ENCODE measurements around the gene ADCY2. TPM values are rescaled to one million over a fixed set of nuclear protein-coding genes. Genes with fewer than 3 reads are reported as not detected.
A peak's percentile ranks its signal among the peaks of the same experiment; 100 is the strongest.

ADCY2 gene
- total and polyA plus RNA-seq, 2 experiments from 2014 or later: 23.8 to 74.9 TPM

DNA sequence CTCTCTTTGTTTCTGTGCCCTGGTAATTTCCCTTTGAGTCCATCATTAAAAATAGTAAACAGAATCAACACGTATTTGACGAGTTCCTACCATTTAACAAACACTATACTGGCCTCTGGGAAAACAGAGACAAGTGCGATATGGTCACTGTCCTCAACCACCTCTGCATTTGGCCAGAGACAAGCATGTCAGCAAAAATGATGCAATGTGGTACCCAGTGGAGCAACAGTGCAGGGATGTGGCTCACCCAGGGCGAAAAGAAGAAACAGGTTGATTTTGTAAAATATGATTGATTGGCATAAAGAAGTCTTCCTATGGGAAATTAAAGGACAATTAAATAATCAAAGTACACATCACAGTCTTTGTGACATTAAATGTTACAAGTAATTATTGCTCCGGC lies 355.9 kb downstream of the ADCY2 start (continued):
- TF ChIP-seq, protein P1, sequence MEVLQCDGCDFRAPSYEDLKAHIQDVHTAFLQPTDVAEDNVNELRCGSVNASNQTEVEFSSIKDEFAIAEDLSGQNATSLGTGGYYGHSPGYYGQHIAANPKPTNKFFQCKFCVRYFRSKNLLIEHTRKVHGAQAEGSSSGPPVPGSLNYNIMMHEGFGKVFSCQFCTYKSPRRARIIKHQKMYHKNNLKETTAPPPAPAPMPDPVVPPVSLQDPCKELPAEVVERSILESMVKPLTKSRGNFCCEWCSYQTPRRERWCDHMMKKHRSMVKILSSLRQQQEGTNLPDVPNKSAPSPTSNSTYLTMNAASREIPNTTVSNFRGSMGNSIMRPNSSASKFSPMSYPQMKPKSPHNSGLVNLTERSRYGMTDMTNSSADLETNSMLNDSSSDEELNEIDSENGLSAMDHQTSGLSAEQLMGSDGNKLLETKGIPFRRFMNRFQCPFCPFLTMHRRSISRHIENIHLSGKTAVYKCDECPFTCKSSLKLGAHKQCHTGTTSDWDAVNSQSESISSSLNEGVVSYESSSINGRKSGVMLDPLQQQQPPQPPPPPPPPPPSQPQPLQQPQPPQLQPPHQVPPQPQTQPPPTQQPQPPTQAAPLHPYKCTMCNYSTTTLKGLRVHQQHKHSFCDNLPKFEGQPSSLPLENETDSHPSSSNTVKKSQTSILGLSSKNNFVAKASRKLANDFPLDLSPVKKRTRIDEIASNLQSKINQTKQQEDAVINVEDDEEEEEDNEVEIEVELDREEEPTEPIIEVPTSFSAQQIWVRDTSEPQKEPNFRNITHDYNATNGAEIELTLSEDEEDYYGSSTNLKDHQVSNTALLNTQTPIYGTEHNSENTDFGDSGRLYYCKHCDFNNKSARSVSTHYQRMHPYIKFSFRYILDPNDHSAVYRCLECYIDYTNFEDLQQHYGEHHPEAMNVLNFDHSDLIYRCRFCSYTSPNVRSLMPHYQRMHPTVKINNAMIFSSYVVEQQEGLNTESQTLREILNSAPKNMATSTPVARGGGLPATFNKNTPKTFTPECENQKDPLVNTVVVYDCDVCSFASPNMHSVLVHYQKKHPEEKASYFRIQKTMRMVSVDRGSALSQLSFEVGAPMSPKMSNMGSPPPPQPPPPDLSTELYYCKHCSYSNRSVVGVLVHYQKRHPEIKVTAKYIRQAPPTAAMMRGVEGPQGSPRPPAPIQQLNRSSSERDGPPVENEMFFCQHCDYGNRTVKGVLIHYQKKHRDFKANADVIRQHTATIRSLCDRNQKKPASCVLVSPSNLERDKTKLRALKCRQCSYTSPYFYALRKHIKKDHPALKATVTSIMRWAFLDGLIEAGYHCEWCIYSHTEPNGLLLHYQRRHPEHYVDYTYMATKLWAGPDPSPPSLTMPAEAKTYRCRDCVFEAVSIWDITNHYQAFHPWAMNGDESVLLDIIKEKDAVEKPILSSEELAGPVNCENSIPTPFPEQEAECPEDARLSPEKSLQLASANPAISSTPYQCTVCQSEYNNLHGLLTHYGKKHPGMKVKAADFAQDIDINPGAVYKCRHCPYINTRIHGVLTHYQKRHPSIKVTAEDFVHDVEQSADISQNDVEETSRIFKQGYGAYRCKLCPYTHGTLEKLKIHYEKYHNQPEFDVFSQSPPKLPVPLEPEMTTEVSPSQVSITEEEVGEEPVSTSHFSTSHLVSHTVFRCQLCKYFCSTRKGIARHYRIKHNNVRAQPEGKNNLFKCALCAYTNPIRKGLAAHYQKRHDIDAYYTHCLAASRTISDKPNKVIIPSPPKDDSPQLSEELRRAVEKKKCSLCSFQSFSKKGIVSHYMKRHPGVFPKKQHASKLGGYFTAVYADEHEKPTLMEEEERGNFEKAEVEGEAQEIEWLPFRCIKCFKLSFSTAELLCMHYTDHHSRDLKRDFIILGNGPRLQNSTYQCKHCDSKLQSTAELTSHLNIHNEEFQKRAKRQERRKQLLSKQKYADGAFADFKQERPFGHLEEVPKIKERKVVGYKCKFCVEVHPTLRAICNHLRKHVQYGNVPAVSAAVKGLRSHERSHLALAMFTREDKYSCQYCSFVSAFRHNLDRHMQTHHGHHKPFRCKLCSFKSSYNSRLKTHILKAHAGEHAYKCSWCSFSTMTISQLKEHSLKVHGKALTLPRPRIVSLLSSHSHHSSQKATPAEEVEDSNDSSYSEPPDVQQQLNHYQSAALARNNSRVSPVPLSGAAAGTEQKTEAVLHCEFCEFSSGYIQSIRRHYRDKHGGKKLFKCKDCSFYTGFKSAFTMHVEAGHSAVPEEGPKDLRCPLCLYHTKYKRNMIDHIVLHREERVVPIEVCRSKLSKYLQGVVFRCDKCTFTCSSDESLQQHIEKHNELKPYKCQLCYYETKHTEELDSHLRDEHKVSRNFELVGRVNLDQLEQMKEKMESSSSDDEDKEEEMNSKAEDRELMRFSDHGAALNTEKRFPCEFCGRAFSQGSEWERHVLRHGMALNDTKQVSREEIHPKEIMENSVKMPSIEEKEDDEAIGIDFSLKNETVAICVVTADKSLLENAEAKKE (CRISPR knock-in tag; IDR thresholded peaks at IDR 0.05): no peak
- TF ChIP-seq EZH2 (IDR thresholded peaks at IDR 0.05; ENCODE audit: low read depth, unreplicated experiment) (no peak), STAT1 (IDR thresholded peaks at IDR 0.05; ENCODE audit: unreplicated experiment) (no peak)
- TF ChIP-seq, protein P2, sequence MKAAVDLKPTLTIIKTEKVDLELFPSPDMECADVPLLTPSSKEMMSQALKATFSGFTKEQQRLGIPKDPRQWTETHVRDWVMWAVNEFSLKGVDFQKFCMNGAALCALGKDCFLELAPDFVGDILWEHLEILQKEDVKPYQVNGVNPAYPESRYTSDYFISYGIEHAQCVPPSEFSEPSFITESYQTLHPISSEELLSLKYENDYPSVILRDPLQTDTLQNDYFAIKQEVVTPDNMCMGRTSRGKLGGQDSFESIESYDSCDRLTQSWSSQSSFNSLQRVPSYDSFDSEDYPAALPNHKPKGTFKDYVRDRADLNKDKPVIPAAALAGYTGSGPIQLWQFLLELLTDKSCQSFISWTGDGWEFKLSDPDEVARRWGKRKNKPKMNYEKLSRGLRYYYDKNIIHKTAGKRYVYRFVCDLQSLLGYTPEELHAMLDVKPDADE (IDR thresholded peaks at IDR 0.05): no peak

DNA sequence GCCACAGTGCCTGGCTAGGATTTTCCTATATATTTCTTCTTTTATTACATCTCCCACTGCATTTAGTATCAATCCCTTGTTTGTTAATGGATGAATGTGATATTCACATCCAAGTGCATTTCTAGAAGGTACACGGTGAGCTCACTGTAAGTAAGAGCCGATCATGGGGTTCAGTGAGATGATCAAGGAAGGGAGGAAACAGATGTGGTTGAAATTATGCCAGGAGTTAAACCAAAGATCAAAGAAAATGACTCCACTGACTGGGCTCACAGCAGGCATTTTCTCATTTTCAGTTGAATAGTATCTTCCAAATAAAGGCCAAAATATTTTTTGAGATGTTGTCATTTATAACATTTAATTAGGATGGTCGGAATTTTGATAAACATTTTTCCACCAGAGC lies 357.2 kb downstream of the ADCY2 start:
- Histone ChIP-seq H3K4me2 (no peak overlapping the region), H3K36me3 (ENCODE audit: insufficient read depth) (peaks cover 23% of the 10 kb centered on the region; the same call in 1 of the 2 replicates), H2AFZ (no peak overlapping the region), H3K27ac (ENCODE audit: low read depth) (peak overlapping the region; percentile 68; the same call in 1 of the 2 replicates), H3K9me2 (ENCODE audit: insufficient read depth) (no peaks in the 10 kb centered on the region), H3K27me3 (ENCODE audit: insufficient read depth) (no peaks in the 10 kb centered on the region), H3F3A (replicated peaks; ENCODE audit: low read depth) (no peaks in the 10 kb centered on the region), H4K20me1 (replicated peaks; ENCODE audit: insufficient read depth) (no peaks in the 10 kb centered on the region; the same call in none of the 2 replicates), H3K4me3 (no peak overlapping the region), H3K4me1 (ENCODE audit: insufficient read depth) (no peaks in the 10 kb centered on the region), H3K79me2 (replicated peaks; ENCODE audit: insufficient read depth) (no peaks in the 10 kb centered on the region)
- no peak overlapping the region for H3K4me3 Mint-ChIP-seq
- H3K36me3 Mint-ChIP-seq (ENCODE audit: low read depth): peaks cover 27% of the 10 kb centered on the region
- peaks cover 6% of the 10 kb centered on the region for H3K27me3 Mint-ChIP-seq (ENCODE audit: insufficient read depth, low read depth, poor library complexity)
- DNase-seq (ENCODE audit: low spot score): no peak
- peaks cover 22% of the 10 kb centered on the region for H3K4me1 Mint-ChIP-seq
- H3K27ac Mint-ChIP-seq: no peak overlapping the region
- no peaks in the 10 kb centered on the region for H3K9me3 Mint-ChIP-seq
- ATAC-seq: no peak
- TF ChIP-seq ZNF114 (CRISPR knock-in tag; IDR thresholded peaks at IDR 0.05): no peak
- TF ChIP-seq POLR2AphosphoS5 (IDR thresholded peaks at IDR 0.05; ENCODE audit: low read depth): no peak
- TF ChIP-seq JUNB (IDR thresholded peaks at IDR 0.05; ENCODE audit: unreplicated experiment): no peak
- TF ChIP-seq EZH2 (IDR thresholded peaks at IDR 0.05; ENCODE audit: low read depth, unreplicated experiment): no peak
- TF ChIP-seq, protein P1 (CRISPR knock-in tag; IDR thresholded peaks at IDR 0.05): no peak
- no peak for TF ChIP-seq ZNF331 (CRISPR knock-in tag; IDR thresholded peaks at IDR 0.05; ENCODE audit: low read depth)
- no peak for TF ChIP-seq EZH2phosphoT487 (IDR thresholded peaks at IDR 0.05; ENCODE audit: unreplicated experiment)

All from GM23338 (cell line).